GM10847 (cell line): Measurements from ENCODE around the gene SCAF4.

ENCODE experiments used
- POLR2A ChIP-seq: IDR thresholded peaks from 2 replicates; pipeline ENCODE4 v1.6.1; 2011; ENCODE audit not compliant: insufficient read length; ENCODE audit errors: extremely low read depth

SCAF4 gene

GRCh38 chr21:31750843-31751242 lies 18.9 kb upstream of the SCAF4 start:
- TF ChIP-seq POLR2A: no peak

GRCh38 chr21:31744182-31744800 lies 12.4 kb upstream of the SCAF4 start:
- TF ChIP-seq POLR2A: no peak

- no peak for TF ChIP-seq POLR2A
These were observed 11.8 kb upstream of the SCAF4 start for GRCh38 chr21:31743712-31744111.

GRCh38 chr21:31741116-31741515 lies 9.2 kb upstream of the SCAF4 start:
- no peak for TF ChIP-seq POLR2A

GRCh38 chr21:31735511-31735992 lies 3.6 kb upstream of the SCAF4 start:
- TF ChIP-seq POLR2A: no peak

GRCh38 chr21:31733551-31734149 lies 1.7 kb upstream of the SCAF4 start:
- TF ChIP-seq POLR2A: no peak

- no peak for TF ChIP-seq POLR2A
These were observed 956 bp upstream of the SCAF4 start for GRCh38 chr21:31732597-31733550.

- TF ChIP-seq POLR2A: no peak
These were observed 662 bp downstream of the SCAF4 start for GRCh38 chr21:31731056-31731856.

- no peak for TF ChIP-seq POLR2A
These were observed 1.2 kb downstream of the SCAF4 start for GRCh38 chr21:31730712-31731055.

- TF ChIP-seq POLR2A: no peak
These were observed 2.1 kb downstream of the SCAF4 start for GRCh38 chr21:31729622-31730343.

- TF ChIP-seq POLR2A: no peak
These were observed 3.0 kb downstream of the SCAF4 start for GRCh38 chr21:31728952-31729351.

- TF ChIP-seq POLR2A: no peak
These were observed 3.7 kb downstream of the SCAF4 start for GRCh38 chr21:31728191-31728590.

GRCh38 chr21:31727181-31727580 lies 4.7 kb downstream of the SCAF4 start:
- no peak for TF ChIP-seq POLR2A

- no peak for TF ChIP-seq POLR2A
These were observed 5.5 kb downstream of the SCAF4 start for GRCh38 chr21:31726407-31726806.
